Glutamatergic neuron (in vitro differentiated cells): ENCODE measurements around the gene IFT52. TPM values are rescaled to one million over a fixed set of nuclear protein-coding genes. Genes with fewer than 3 reads are reported as not detected.
A peak's percentile ranks its signal among the peaks of the same experiment; 100 is the strongest.

ENCODE experiments used
- DNase-seq: peaks from one replicate; pipeline ENCODE4 v3.0.0; 2022
- H3K27ac Mint-ChIP-seq: one replicate; pipeline ENCODE4 v1.8.0; 2020; ENCODE audit warnings: mild to moderate bottlenecking, mixed read lengths, inconsistent platforms; ENCODE audit not compliant: unreplicated experiment
- H3K27me3 Mint-ChIP-seq: one replicate; pipeline ENCODE4 v1.8.0; 2020; ENCODE audit warnings: mild to moderate bottlenecking, moderate library complexity, mixed read lengths, inconsistent platforms; ENCODE audit not compliant: unreplicated experiment
- H3K36me3 Mint-ChIP-seq: one replicate; pipeline ENCODE4 v1.8.0; 2020; ENCODE audit warnings: mild to moderate bottlenecking, mixed read lengths, inconsistent platforms; ENCODE audit not compliant: unreplicated experiment
- H3K4me1 Mint-ChIP-seq: one replicate; pipeline ENCODE4 v1.8.0; 2020; ENCODE audit warnings: mild to moderate bottlenecking, low read depth, mixed read lengths, inconsistent platforms; ENCODE audit not compliant: unreplicated experiment
- H3K4me3 Mint-ChIP-seq: one replicate; pipeline ENCODE4 v1.8.0; 2020; ENCODE audit warnings: mild to moderate bottlenecking, mixed read lengths, inconsistent platforms; ENCODE audit not compliant: unreplicated experiment
- H3K9me3 Mint-ChIP-seq: one replicate; pipeline ENCODE4 v1.8.0; 2020; ENCODE audit warnings: mild to moderate bottlenecking, moderate library complexity, mixed read lengths, inconsistent platforms; ENCODE audit not compliant: unreplicated experiment
- CTCF ChIP-seq: fragments of 200-600 bp; sonication (generic); IDR thresholded peaks from one replicate; pipeline ENCODE4 v1.5.0; 2021; ENCODE audit not compliant: partially characterized antibody, unreplicated experiment
- long read RNA-seq: library from polyadenylated mRNA; unstranded; transcript quantifications from one replicate; pipeline ENCODE4 v2.0.0, GENCODE V29; 2020; ENCODE audit not compliant: unreplicated experiment
- total RNA-seq: library from RNA; stranded (reverse); fragmentation: NEBNext Ultra II Directional; extraction: Animal tissue kit (Norgen Biotek cat#: 25700); gene quantifications from one replicate; pipeline ENCODE4 v1.2.1, GENCODE V29; 2021; ENCODE audit not compliant: unreplicated experiment

The IFT52 gene
- 40.3 TPM for total RNA-seq
- long read RNA-seq, transcript IFT52-202 (14 exons, 1,599 nt) = major isoform, 23 of 50 reads
- long read RNA-seq, transcript IFT52-201 (14 exons, 1,757 nt) = minor isoform, 17 of 50 reads
- long read RNA-seq, partial matches to known transcripts = 3 of 50 reads
- long read RNA-seq, other reads (novel, unspliced or antisense) = 7 of 50 reads

GRCh38 chr20:43590392-43591303 is at the start of gene IFT52:
Gene IFT52, plus strand, starts transcription at chr20:43590937. Its CDS starts 3,762 bp downstream, at chr20:43594699.
- Mint-ChIP-seq H3K9me3 (no peaks in the 10 kb centered on the region), H3K4me3 (peak within 1 kb of the TSS; percentile 96), H3K36me3 (no peaks in the 10 kb centered on the region), H3K27me3 (no peaks in the 10 kb centered on the region), H3K27ac (peak within 1 kb of the TSS; percentile 96), H3K4me1 (peaks cover 6% of the 10 kb centered on the region)
- peak; percentile 89 for DNase-seq
- TF ChIP-seq CTCF = no peak

DNA sequence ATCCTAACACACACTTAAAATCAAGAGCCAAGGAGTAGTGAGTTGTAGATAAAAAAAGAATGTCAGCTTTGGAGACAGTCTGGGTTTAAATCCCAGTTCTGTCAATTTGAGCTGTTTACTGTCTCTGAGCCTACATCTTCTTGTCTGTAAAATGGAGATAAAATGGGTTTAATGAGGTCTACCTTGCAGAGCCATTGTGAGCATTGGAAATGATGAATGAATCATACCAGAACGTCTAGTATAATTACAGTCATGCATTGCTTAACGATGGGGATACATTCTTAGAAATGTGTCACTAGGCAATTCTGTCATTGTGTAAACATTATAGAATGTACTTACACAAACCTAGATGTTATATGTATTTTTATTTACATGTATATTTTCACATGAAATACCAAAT is 49.5 kb upstream of the IFT52 start:
- no peak for TF ChIP-seq CTCF
- DNase-seq = no peak
- Mint-ChIP-seq H3K9me3 (no peaks in the 10 kb centered on the region), H3K4me3 (no peak overlapping the region), H3K27me3 (peaks cover 2% of the 10 kb centered on the region), H3K4me1 (no peaks in the 10 kb centered on the region), H3K36me3 (no peaks in the 10 kb centered on the region), H3K27ac (no peak overlapping the region)

DNA sequence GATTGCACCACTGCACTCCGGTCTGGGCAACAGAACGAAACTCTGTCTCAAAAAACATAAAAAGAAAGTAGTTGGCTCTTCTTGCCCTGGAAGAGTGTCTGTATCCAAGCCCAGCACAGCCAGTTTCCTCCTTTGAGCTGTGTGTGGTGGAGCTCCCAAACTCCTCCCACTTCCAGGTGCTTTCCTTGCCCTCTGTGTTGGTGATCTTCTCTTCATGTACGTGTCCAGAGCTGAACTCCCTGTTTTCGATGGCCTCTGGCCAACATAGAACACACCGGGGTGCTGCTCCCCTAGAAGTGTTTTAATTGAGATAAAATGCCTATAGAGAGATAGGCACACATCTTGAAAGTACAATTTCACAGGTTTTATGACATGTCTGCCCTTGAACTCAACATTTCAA is 48.6 kb upstream of the IFT52 start:
- DNase-seq = no peak
- no peaks in the 10 kb centered on the region for H3K9me3 Mint-ChIP-seq
- no peaks in the 10 kb centered on the region for H3K27me3 Mint-ChIP-seq
- H3K4me3 Mint-ChIP-seq = no peak overlapping the region
- no peak overlapping the region for H3K27ac Mint-ChIP-seq
- no peak for TF ChIP-seq CTCF
- H3K36me3 Mint-ChIP-seq = no peaks in the 10 kb centered on the region
- no peaks in the 10 kb centered on the region for H3K4me1 Mint-ChIP-seq

DNA sequence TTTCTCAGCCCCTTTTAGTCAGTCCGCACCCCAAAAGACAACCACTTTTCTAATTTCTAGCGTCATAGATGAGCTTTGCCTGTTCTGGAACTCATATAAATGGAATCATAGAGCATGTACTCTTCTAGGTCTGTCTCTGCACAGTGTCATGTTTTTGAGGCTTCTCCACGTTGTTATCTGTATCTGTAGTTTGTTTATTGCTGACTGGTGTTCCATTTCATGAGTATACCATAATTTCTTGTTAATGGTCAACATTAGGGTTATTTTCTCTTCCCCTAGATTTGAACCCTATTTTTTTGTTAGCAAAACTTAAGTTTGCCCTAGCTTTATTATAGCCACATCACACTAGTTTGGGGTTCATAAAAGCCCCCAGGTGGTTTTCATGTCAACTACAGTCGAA is 48.1 kb upstream of the IFT52 start:
- no peak for DNase-seq
- no peak for TF ChIP-seq CTCF
- Mint-ChIP-seq H3K27ac (no peak overlapping the region), H3K36me3 (peaks cover 5% of the 10 kb centered on the region), H3K4me1 (no peaks in the 10 kb centered on the region), H3K4me3 (no peak overlapping the region), H3K27me3 (no peaks in the 10 kb centered on the region), H3K9me3 (peaks cover 4% of the 10 kb centered on the region)

GRCh38 chr20:43543138-43543537 is 47.6 kb upstream of the IFT52 start:
- Mint-ChIP-seq H3K9me3 (peaks cover 4% of the 10 kb centered on the region), H3K27me3 (no peaks in the 10 kb centered on the region), H3K36me3 (peaks cover 5% of the 10 kb centered on the region), H3K4me1 (no peaks in the 10 kb centered on the region), H3K27ac (no peak overlapping the region), H3K4me3 (no peak overlapping the region)
- TF ChIP-seq CTCF = no peak
- DNase-seq = no peak
